Measurements from ENCODE around the gene TMEM150A.
"Not testable (repeated sequence)": the region's sequence is repeated elsewhere in the genome, so short reads cannot be mapped to it uniquely, and the experiment has no call there.

TMEM150A gene, protein sequence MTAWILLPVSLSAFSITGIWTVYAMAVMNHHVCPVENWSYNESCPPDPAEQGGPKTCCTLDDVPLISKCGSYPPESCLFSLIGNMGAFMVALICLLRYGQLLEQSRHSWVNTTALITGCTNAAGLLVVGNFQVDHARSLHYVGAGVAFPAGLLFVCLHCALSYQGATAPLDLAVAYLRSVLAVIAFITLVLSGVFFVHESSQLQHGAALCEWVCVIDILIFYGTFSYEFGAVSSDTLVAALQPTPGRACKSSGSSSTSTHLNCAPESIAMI

DNA sequence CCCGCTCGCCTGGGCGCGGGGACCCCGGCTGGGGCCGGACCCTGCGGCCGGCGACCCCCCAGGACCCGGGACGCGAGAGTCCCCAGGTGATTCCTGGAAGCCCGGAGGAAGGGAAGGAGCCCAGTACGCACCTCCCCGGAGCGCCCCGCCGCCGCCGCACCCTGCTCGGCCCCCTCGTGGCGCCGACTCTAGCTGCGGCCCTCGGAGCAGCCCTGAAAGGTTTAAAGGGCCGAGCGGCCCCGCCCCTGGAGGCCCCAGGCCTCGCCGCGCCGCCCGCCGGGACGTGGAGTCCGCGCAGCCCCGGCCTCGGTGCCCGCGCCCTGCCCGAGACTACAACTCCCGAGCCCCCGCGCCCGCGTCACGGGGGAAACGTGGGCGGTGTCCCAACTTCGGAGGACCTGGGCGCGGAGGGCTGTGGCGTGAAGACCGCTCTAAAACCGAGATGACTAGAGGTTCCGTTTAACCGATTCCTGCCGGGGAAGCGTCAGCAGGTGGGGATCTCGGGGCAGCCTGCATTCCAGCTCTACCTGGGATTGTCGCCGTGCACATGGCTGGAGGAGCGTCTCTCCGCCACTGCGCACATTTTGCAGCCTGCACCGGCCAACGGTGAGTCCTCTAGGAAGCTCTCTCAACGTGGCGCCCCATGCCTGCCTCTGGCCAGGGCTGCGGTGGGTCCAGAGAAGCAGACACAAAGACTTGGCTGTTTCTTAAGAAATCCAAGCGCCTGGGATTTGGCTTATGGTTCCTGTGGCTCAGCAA lies at the start of gene TMEM150A:
Gene TMEM150A (minus strand): TSS at position 223 of the 759 bp plus-strand sequence. CDS start 750 bp downstream, outside the sequence.
- DNase-seq = peak; percentile 88

GRCh38 chr2:85652056-85652455 lies 49.6 kb upstream of the TMEM150A start:
- no peak for DNase-seq

DNA sequence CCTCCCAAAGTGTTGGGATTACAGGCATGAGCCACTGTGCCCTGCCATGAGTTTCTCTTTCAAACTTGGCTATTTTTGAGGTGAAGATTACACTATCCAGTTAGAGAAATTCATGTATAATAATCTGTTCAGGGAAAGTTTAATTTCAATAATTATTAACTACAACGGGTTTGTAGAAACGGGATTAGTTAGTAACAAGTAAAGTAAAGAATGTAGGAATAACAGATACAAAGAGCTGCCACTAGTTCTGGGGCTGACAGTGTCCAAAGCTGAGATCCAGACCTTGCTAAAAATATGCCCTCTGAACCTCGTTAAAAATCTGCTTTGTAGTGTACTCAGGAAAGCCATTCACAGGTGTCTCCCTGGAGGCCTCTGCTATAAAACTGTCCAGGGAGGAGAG lies 48.6 kb upstream of the TMEM150A start:
- DNase-seq = no peak

DNA sequence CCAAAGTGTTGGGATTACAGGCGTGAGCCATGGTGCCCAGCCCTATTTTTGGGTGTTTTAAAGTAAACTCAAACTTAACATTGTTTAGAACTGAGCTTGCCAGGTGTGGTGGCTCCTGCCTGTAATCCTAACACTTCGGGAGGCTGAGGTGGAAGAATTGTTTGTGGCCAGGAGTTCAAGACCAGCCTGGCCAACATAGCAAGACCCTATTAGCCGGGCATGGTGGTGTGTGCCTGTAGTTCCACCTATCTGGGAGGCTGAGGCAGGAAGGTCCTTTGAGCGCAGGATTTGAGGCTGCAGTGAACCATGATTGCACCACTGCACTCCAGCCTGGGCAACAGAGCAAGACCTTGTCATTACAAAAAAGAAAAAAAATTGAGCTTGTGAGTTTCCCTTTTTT lies 48.0 kb upstream of the TMEM150A start:
- no peak for DNase-seq

DNA sequence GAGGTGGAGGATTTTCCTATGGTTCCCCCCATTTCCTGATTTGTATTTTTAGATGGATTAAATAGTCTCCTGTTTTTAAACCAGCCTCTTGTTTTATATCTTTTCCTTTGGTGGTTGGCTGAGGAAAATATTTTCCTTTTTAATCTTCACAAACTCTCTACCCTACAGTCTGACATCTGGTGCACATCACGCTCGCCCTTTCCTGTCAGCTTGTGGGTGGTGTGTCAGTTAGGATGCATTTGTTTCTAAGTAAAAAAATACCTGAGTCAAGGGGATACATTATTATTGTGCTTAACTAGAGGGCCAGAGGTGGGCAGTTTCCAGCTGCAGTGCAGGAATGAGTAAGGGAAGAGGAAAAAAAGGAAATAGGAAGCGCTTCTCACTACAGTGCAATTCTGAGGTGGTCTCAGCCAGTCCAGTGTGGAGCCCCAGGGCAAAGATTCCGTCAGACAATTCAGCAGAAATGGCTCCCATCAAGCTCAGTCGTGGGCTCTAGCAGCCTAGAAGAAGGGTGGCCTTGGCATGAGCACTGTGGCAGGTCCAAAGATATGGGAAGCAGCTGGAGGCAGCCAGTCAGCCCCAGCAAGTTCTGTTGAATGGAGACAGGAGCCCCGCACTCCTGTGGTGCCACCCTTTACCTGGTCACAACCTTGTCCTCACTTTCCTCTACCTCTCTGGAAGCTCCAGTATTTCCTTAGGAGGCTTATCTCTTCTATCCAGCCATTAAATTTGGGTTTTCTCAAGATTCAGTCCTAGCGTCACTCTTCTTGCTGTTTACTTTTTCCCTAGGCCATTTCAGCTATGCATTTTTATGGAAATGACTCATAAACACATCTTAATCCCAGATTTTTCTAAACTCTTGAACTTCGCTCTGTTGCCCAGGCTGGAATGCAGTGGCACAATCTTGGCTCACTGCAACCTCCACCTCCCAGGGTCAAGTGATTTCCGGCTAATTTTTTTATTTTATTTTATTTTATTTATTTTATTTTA lies 47.0 kb upstream of the TMEM150A start:
- no peak for DNase-seq

GRCh38 chr2:85648619-85649018 lies 46.1 kb upstream of the TMEM150A start:
- DNase-seq = no peak

DNA sequence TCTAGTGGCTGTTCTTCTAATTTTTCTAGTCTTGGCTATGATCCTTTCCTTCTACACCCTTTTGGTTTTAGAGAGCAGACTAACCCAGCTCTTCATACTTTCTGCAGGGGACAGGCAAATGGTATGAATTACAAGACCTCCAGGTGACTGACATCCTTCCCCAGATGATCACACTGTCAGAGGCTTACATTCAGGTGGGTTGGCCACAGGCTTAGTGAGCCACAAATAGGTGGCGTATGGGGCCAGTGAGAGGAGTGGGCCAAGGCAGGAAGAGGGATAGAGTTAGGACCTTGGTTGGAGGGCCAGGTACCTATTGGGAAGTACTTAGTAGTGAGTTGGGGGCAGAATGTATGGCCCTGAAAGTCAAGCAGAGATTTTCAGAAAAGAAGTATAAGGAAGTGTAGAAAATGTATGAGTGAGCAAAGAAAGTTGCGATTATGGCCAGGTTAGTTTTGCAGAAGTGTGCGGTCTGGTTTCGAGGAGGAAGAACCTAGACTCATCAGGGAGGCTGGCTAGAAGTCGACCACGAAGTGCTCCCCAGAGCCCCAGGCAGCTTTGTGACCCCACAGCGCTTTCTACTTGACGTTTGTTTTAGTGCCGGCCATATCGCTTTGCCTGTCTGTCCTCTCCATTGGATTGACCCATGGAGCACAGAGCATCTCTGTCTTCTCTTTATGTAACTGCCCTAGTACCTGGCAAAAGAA lies 45.5 kb upstream of the TMEM150A start:
- DNase-seq = no peak

- no peak for DNase-seq
Observed at GRCh38 chr2:85646166-85646565, 43.7 kb upstream of the TMEM150A start.

DNA sequence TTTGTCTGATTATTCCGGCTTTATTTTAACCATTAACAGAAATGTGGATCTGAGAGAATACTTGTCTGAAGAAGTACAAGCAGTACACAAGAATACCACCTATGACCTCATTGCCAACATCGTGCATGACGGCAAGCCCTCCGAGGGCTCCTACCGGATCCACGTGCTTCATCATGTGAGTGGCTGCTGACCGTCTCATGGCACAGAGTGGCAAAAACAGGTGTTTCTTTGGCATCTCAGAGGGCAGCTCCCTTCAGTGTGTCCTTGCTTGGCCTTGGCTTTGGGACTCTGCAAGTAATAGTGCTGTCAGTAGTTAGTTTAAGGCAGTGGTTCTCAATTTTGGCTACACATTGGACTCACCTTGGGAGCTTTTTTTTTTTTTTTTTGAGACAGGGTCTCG lies 42.4 kb upstream of the TMEM150A start:
- no peak for DNase-seq

- no peak for DNase-seq
Observed at GRCh38 chr2:85642725-85643124, 40.2 kb upstream of the TMEM150A start.

DNA sequence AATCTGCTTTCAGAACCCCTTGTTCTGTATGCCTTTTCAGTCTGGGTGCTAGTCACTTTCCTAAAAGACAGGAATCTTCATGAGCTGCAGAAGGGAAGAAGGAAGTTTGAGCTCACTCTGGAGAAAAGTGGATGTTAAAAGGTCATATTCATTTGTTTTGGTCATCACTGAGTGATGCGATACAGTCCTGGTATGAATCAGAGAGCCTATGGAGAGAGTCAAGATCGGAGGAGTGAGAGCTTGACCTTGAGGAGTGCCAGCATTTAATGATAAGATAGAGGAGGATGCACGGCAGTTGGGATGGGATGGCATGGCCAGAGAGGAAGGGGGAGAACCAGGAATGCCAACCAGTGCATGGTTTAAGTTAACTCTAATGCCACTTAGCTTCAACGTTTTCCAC lies 33.1 kb upstream of the TMEM150A start:
- DNase-seq = no peak

DNA sequence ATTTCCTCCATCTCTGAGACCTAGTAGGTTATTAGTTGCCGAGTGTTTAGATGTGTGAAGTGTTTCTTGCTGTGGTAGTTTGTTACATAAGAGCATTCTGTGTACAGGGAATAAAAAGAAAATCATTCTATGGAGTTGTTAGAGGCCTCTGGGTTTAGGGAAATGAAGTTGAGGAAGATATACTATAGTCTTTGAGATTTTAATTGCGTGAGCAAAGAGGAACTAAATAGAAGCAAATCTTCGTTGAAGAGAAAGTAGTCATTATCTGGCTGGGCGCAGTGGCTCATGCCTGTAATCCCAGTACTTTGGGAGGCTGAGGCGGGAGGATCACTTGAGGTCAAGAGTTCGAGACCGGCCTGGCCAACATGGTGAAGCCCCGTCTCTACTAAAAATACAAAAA lies 32.5 kb upstream of the TMEM150A start:
- DNase-seq = no peak

DNA sequence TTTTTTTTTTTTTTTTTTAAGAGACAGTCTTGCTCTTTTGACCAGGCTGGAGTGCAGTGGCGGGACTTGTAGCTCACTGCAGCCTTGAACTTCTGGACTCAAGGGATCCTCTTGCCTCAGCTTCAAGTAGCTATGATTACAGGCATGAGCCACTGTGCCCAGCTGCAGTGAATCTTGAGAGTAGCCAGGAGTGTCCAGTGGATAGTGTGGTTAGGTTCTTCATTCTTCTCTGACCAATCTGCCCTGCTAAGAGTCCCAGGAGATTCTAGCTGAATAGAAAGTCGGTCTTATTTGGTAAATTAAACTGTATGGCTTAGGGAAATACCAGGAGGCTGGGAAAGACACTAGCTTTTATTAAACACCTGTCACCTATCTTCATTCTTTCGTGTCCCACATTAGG lies 28.8 kb upstream of the TMEM150A start:
- DNase-seq = no peak

DNA sequence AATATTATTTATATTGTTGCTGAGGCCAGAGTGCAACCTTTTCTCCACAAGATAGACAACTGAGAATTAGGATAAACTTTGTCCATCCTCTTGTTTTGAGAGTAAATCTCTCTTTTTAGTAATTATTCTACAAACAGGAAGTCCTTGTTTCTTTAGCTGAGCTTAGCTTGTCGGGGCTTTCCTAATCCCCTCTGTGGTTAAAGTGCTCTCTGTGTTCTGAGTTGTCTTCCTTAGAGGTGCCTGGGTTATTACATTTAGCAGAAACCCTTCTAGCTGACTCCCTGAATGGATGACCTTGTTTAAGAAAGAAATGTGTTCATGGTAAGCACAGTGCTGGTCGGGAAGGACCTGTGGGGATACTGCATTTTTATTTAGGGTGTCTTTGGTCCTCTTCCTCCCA lies 26.2 kb upstream of the TMEM150A start:
- no peak for DNase-seq

- DNase-seq = no peak
Observed at GRCh38 chr2:85623991-85624390, 21.5 kb upstream of the TMEM150A start.

GRCh38 chr2:85621338-85621737 lies 18.8 kb upstream of the TMEM150A start:
- DNase-seq = no peak

GRCh38 chr2:85619617-85620016 lies 17.1 kb upstream of the TMEM150A start:
- DNase-seq = no peak

- not testable (repeated sequence) for DNase-seq
Observed at GRCh38 chr2:85617723-85618122, 15.2 kb upstream of the TMEM150A start.

DNA sequence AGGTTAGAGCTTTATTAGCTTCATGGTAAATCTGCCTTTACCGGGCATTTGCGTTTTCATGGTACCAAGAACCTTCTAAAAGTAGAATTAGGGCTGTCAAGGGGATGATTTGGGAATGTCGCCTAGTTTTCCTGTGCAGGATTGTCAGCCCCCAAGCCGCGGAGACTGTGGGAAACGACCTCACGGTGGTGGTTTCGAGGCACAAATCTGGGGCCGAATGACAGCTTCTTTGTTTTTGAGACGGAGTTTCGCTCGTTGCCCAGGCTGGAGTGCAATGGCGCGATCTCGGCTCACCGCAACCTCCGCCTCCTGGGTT lies 12.9 kb upstream of the TMEM150A start:
- no peak for DNase-seq

- not testable (repeated sequence) for DNase-seq
Observed at GRCh38 chr2:85614757-85615156, 12.3 kb upstream of the TMEM150A start.

GRCh38 chr2:85613717-85614515 lies 11.4 kb upstream of the TMEM150A start:
- no peak for DNase-seq

Data from activated naive CD4-positive, alpha-beta T cell treated with anti-CD3 and anti-CD28 coated beads, Interleukin-2, amount 50 U/mL, for 16 hours (primary cell).